Kidney (tissue), 14 donors: Measurements from ENCODE around the gene TBC1D3B. TPM values are rescaled to one million over a fixed set of nuclear protein-coding genes. Genes with fewer than 3 reads are reported as not detected.
"Not testable (repeated sequence)": the region's sequence is repeated elsewhere in the genome, so short reads cannot be mapped to it uniquely, and the experiment has no call there.

ENCODE experiments used
- DNase-seq, 5 donors: peaks; one replicate each; pipeline ENCODE4 v3.0.0-alpha.2; 2013 to 2020
- FAIRE-seq: peaks from 2 replicates; lab custom pipeline; 2012; peaks lifted over from hg19 to GRCh38; lab: Jason Lieb, UNC
- H3K27ac ChIP-seq, 2 donors: one replicate each; pipeline ENCODE4 v1.7.0; 2013; ENCODE audit warnings: low read depth in 2 of 2, low read length in 2 of 2, inconsistent platforms in 1 of 2
- H3K27me3 ChIP-seq: one replicate; pipeline ENCODE4 v1.7.1; 2013; ENCODE audit warnings: low read length, inconsistent platforms; ENCODE audit not compliant: control insufficient read depth, insufficient read depth
- H3K36me3 ChIP-seq, 3 donors: one replicate each; pipeline versions ENCODE4 v1.7.0 to v1.7.1; 2013; ENCODE audit warnings: low read length in 3 of 3, control low read depth in 1 of 3, inconsistent platforms in 1 of 3; ENCODE audit not compliant: insufficient read depth in 3 of 3, control insufficient read depth in 2 of 3
- H3K4me1 ChIP-seq, 3 donors: one replicate each; pipeline versions ENCODE4 v1.7.0 to v1.7.1; 2013; ENCODE audit warnings: low read length in 3 of 3, inconsistent platforms in 1 of 3, low read depth in 1 of 3; ENCODE audit not compliant: control insufficient read depth in 2 of 3, insufficient read depth in 2 of 3
- H3K4me3 ChIP-seq, 3 donors: one replicate each; pipeline versions ENCODE4 v1.7.0 to v1.8.1; 2013; ENCODE audit warnings: low read length in 3 of 3, control low read depth in 1 of 3, inconsistent platforms in 1 of 3
- H3K9ac ChIP-seq, 3 donors: one replicate each; pipeline versions ENCODE4 v1.7.0 to v1.7.1; 2013; ENCODE audit warnings: low read length in 3 of 3, control low read depth in 1 of 3, inconsistent platforms in 1 of 3
- H3K9me3 ChIP-seq, 3 donors: one replicate each; pipeline versions ENCODE4 v1.7.0 to v1.7.1; 2013; ENCODE audit warnings: low read length in 3 of 3, control low read depth in 1 of 3, inconsistent platforms in 1 of 3; ENCODE audit not compliant: control insufficient read depth in 2 of 3, insufficient read depth in 1 of 3
- intact Hi-C: fragments of 100-400 bp; cut with DNase I; formaldehyde crosslinking; loops from one replicate; pipeline ENCODE4 v1.11.1; 2022
- polyA plus RNA-seq: library from polyadenylated mRNA; stranded (reverse); fragments of 350-450 nt; fragmentation: Illumina TruSeq; extraction: RNeasy Lipid Tissue Mini Kit (QIAGEN cat#74804); gene quantifications from one replicate; pipeline ENCODE4 v1.2.3, GENCODE V29; 2014; ENCODE audit warnings: low read depth, low replicate concordance; ENCODE audit not compliant: insufficient read depth
- total RNA-seq: library from RNA; stranded (reverse); fragmentation: NEBNext Ultra II Directional; extraction: Animal tissue kit (Norgen Biotek cat#: 25700); gene quantifications from one replicate; pipeline ENCODE4 v1.2.1, GENCODE V29; 2021
- TF ChIP-seq, protein P1 (sequence below): IDR thresholded peaks from 3 replicates; pipeline ENCODE4 v1.5.1; 2012; ENCODE audit warnings: mild to moderate bottlenecking, moderate library complexity, borderline replicate concordance; ENCODE audit not compliant: insufficient read depth; ENCODE audit errors: extremely low read depth
- donor health status: control.
- donor health status: control.
- donor health status: control.
- donor health status: control.
- donor health status: control.
- donor health status: DM: yes; HTN: yes; CAD: no.
- donor health status: Normal renal cell carcinoma (clear cell type).

The TBC1D3B gene
- total and polyA plus RNA-seq, 2 donors from 2014 or later = 1.3 to 7.7 TPM

DNA sequence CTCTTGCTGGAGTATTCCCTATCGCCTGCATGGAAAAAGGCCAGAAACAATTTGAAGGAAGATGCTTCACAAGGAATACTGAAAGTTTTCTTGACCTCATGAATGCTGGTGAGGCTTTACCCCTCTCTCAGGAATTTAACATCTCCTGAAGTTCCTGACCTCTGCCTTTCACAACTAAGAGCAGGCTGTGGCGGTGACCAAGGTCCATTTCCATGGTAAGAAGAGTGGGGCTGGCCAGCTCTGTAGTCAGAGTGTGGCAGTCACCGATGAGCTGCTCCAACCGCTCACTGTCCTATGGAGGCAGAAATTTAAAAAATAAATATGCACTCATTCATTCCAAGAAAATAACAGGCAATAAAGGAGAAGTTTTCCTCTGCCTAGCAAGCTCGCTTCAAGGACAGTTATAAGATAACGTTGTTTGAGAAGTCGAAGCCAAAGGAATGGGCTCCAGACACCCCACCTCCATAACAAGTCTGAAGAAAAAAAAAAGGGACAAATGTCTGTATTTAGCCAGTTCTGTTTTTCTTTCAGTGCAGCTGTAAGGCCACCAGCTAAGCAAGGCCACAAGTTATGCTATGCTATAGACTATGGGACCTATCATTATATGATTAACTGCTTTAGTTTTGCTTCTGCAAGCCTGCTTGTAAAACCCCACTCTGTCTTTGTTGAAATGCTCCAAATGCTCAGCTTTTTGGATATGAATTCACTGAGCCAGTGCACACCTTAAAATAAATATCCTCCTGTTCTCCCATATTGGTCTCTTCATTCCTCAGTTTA is 28.5 kb upstream of the TBC1D3B start:
- Histone ChIP-seq H3K9me3 (no peaks in the 10 kb centered on the region), H3K4me1 (no peaks in the 10 kb centered on the region), H3K27me3 (no peaks in the 10 kb centered on the region), H3K27ac (no peak overlapping the region), H3K36me3 (no peaks in the 10 kb centered on the region), H3K9ac (no peak overlapping the region), H3K4me3 (no peak overlapping the region)
- FAIRE-seq = no peak
- intact Hi-C loops = no loop called here
- DNase-seq = no peak
- TF ChIP-seq, protein P1, sequence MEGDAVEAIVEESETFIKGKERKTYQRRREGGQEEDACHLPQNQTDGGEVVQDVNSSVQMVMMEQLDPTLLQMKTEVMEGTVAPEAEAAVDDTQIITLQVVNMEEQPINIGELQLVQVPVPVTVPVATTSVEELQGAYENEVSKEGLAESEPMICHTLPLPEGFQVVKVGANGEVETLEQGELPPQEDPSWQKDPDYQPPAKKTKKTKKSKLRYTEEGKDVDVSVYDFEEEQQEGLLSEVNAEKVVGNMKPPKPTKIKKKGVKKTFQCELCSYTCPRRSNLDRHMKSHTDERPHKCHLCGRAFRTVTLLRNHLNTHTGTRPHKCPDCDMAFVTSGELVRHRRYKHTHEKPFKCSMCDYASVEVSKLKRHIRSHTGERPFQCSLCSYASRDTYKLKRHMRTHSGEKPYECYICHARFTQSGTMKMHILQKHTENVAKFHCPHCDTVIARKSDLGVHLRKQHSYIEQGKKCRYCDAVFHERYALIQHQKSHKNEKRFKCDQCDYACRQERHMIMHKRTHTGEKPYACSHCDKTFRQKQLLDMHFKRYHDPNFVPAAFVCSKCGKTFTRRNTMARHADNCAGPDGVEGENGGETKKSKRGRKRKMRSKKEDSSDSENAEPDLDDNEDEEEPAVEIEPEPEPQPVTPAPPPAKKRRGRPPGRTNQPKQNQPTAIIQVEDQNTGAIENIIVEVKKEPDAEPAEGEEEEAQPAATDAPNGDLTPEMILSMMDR = no peak

DNA sequence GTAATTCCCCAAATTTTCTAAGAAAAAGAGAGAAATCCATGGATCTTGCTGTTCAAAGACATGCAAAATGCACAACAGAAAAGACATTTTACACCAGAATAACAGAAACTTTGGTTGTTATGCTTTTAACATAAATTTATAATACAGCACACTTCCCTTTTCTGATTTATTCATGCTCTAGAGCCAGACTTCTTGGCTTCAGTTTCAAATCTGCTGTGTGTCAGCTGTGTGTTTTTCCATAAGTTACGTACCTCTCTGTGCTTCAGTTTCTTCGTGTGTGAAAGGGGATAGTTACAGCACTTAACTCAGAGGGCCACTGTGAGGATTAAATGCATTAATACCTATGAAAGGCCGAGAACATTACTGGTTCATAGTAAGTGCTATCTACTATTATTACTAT is 26.9 kb upstream of the TBC1D3B start:
- H3K27ac ChIP-seq = no peak overlapping the region
- no peaks in the 10 kb centered on the region for H3K9me3 ChIP-seq
- no peak overlapping the region for H3K9ac ChIP-seq
- no peaks in the 10 kb centered on the region for H3K36me3 ChIP-seq
- DNase-seq = no peak
- TF ChIP-seq, protein P1 = no peak
- no peak overlapping the region for H3K4me3 ChIP-seq
- no peak for FAIRE-seq
- no peaks in the 10 kb centered on the region for H3K4me1 ChIP-seq
- intact Hi-C loops = no loop called here
- peaks cover 2% of the 10 kb centered on the region for H3K27me3 ChIP-seq

DNA sequence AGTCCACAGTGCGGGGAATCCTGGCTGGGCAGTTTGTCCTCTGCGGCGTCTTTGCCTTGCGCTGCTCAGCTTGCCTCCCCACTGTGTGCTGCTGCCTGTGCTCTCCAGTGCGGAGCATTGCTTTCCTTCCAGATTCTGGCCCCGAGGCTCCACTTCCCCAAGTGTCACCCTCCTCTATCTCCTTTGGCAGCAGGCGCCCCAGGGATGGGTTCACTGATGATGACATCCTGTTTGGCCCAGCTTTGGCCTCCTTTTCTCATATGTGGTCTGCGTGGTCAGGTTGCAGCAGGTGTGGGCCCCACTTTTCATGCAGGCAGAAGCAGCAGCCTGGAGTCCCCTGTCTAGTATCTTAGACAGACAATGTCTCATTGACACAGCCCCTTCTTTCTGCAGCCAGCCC is 25.1 kb upstream of the TBC1D3B start:
- H3K9ac ChIP-seq, DNase-seq, H3K36me3 ChIP-seq, H3K9me3 ChIP-seq, intact Hi-C loops, H3K27ac ChIP-seq, H3K4me3 ChIP-seq, H3K27me3 ChIP-seq, H3K4me1 ChIP-seq, FAIRE-seq: not testable (repeated sequence)

DNA sequence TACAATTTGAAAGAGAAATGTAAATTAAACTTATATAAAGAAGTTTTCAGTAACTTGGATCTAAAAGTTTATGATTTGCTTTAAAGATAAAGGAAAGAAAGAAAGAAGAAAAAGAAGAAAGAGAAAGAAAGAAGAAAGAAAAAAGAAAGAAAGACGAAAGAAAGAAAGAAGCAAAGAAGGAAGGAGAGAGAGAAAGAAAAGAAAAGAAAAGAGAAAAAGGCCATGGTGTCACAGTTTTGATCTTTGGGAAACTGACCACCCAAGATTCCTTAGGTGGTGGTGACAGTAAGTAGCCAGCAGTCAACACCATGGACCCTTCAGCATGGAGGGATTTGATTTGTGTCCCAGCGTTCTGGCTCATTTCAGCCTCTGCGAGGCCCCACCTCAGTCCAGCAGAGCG is 24.7 kb upstream of the TBC1D3B start:
- intact Hi-C loops, DNase-seq, H3K27me3 ChIP-seq, H3K9me3 ChIP-seq, H3K4me1 ChIP-seq, H3K4me3 ChIP-seq, H3K9ac ChIP-seq, H3K27ac ChIP-seq, FAIRE-seq, H3K36me3 ChIP-seq: not testable (repeated sequence)
